K562 (cell line): ENCODE data around the gene CA7. TPM values are rescaled to one million over a fixed set of nuclear protein-coding genes. Genes with fewer than 3 reads are reported as not detected.
A peak's percentile ranks its signal among the peaks of the same experiment; 100 is the strongest.

Experiments
- ARID3A ChIP-seq: IDR thresholded peaks from 2 replicates; pipeline ENCODE4 v1.6.1; 2012; ENCODE audit warnings: low read depth, low read length, improper control_type of control experiment, borderline replicate concordance
- BRF1 ChIP-seq: IDR thresholded peaks from 3 replicates; pipeline ENCODE4 v1.6.1; 2011; ENCODE audit warnings: borderline replicate concordance, mild to moderate bottlenecking; ENCODE audit not compliant: insufficient read length; ENCODE audit errors: extremely low read depth
- CCAR2 ChIP-seq: fragments of 200-400 bp; formaldehyde crosslinking; IDR thresholded peaks from 2 replicates; pipeline ENCODE4 v1.6.1; 2017; ENCODE audit warnings: mild to moderate bottlenecking, low read depth, low read length
- CREB3 ChIP-seq: fragments of 450-650 bp; conservative IDR thresholded peaks from 2 replicates; pipeline ENCODE4 v1.6.1; 2016; ENCODE audit warnings: missing genetic modification characterization, low read depth, mild to moderate bottlenecking, missing compliant biosample characterization, moderate library complexity
- CREM ChIP-seq: IDR thresholded peaks from 2 replicates; pipeline ENCODE4 v1.6.1; 2014; ENCODE audit warnings: antibody characterized with exemption, low read depth
- ELF1 ChIP-seq: fragments of 200-800 bp; sonication (Bioruptor generic); IDR thresholded peaks from 2 replicates; pipeline ENCODE4 v1.6.1; 2016; ENCODE audit warnings: missing genetic modification characterization, missing compliant biosample characterization
- EWSR1 ChIP-seq: fragments of 450-650 bp; IDR thresholded peaks from 2 replicates; pipeline ENCODE4 v1.6.1; 2018; ENCODE audit warnings: borderline replicate concordance, mild to moderate bottlenecking, low read depth, moderate library complexity; ENCODE audit not compliant: partially characterized antibody
- GABPB1 ChIP-seq: sonication (generic); formaldehyde crosslinking; IDR thresholded peaks from 2 replicates; pipeline ENCODE4 v1.8.0; 2022; ENCODE audit warnings: mild to moderate bottlenecking, missing genetic modification reagents
- GATAD2A ChIP-seq: fragments of 450-650 bp; IDR thresholded peaks from 2 replicates; pipeline ENCODE4 v1.6.1; 2017
- MIER1 ChIP-seq: fragments of 450-650 bp; IDR thresholded peaks from 2 replicates; pipeline ENCODE4 v1.6.1; 2016; ENCODE audit warnings: antibody characterized with exemption, mild to moderate bottlenecking, low read depth
- MTA3 ChIP-seq: fragments of 450-650 bp; formaldehyde crosslinking; IDR thresholded peaks from 2 replicates; pipeline ENCODE4 v1.6.1; 2017; ENCODE audit warnings: mild to moderate bottlenecking, borderline replicate concordance
- PHF20 ChIP-seq: fragments of 450-650 bp; IDR thresholded peaks from 2 replicates; pipeline ENCODE4 v1.6.1; 2018; ENCODE audit not compliant: partially characterized antibody
- PML ChIP-seq: IDR thresholded peaks from 2 replicates; pipeline ENCODE4 v1.6.1; 2012; ENCODE audit warnings: low read length, inconsistent platforms
- RBM25 ChIP-seq: fragments of 200-400 bp; formaldehyde crosslinking; IDR thresholded peaks from 2 replicates; pipeline ENCODE4 v1.6.1; 2018; ENCODE audit warnings: low read length, low read depth, moderate library complexity; ENCODE audit not compliant: severe bottlenecking
- SAFB ChIP-seq: fragments of 200-400 bp; formaldehyde crosslinking; IDR thresholded peaks from 2 replicates; pipeline ENCODE4 v1.6.1; 2017; ENCODE audit warnings: low read depth, low read length, borderline replicate concordance
- SMAD4 ChIP-seq: fragments of 250-450 bp; sonication (Bioruptor Pico); conservative IDR thresholded peaks from 2 replicates; pipeline ENCODE4 v1.8.0; 2021; ENCODE audit warnings: inconsistent platforms, mild to moderate bottlenecking, moderate library complexity
- SMARCA5 ChIP-seq: fragments of 450-650 bp; IDR thresholded peaks from 2 replicates; pipeline ENCODE4 v1.6.1; 2016
- SRSF7 ChIP-seq: fragments of 200-400 bp; formaldehyde crosslinking; optimal IDR thresholded peaks from 2 replicates; pipeline ENCODE3; 2017; ENCODE audit warnings: mild to moderate bottlenecking, low read depth, low read length
- TRIM25 ChIP-seq: fragments of 450-650 bp; IDR thresholded peaks from 2 replicates; pipeline ENCODE4 v1.7.0; 2016; ENCODE audit warnings: borderline replicate concordance
- ZNF668 ChIP-seq: fragments of 250-450 bp; sonication (Bioruptor Pico); IDR thresholded peaks from 2 replicates; pipeline ENCODE4 v1.8.0; 2022; ENCODE audit warnings: mild to moderate bottlenecking, inconsistent platforms
- ZSCAN29 ChIP-seq: fragments of 450-650 bp; IDR thresholded peaks from 2 replicates; pipeline ENCODE4 v1.6.1; 2017
- ZZZ3 ChIP-seq: fragments of 450-650 bp; IDR thresholded peaks from 2 replicates; pipeline ENCODE4 v1.6.1; 2016; ENCODE audit warnings: antibody characterized with exemption, mild to moderate bottlenecking, moderate library complexity
- polyA plus RNA-seq, 8 experiments: library from polyadenylated mRNA; depleted of rRNA in 4 of 8; stranded (reverse) in 5 of 8; unstranded in 3 of 8; fragments of >200 nt; fragmentation: Nextera tagmentation in 2 of 8; fragmentation: Illumina TruSeq in 1 of 8; extraction: Ambion mirVana in 2 of 8; extraction: Trizol in 1 of 8; gene quantifications; 2 replicates each; pipeline versions ENCODE4 v1.2.1 to v1.2.3, GENCODE V29; 2011 to 2014; ENCODE audit warnings: inconsistent platforms in 1 of 8, missing spikeins in 1 of 8
- total RNA-seq, 7 experiments: library from RNA; depleted of rRNA in 6 of 7; stranded (reverse); fragments of >200 nt in 6 of 7; fragmentation: Illumina TruSeq in 2 of 7; extraction: Trizol in 2 of 7; gene quantifications; 2 replicates each; pipeline versions ENCODE4 v1.2.1 to v1.2.3, GENCODE V29; 2011 to 2021; ENCODE audit warnings: low replicate concordance in 1 of 7
- TF ChIP-seq, protein P1 (sequence below): sonication (generic); formaldehyde crosslinking; IDR thresholded peaks from 2 replicates; pipeline ENCODE4 v1.8.1; 2023; ENCODE audit warnings: mild to moderate bottlenecking, missing genetic modification reagents

The CA7 gene
- total and polyA plus RNA-seq, 9 of the 15 experiments (the other 6 are each of a cell fraction or from before 2014, with no cell fraction given), result 0.03 to 0.07 (median 0.05) TPM; not detected in 5

DNA sequence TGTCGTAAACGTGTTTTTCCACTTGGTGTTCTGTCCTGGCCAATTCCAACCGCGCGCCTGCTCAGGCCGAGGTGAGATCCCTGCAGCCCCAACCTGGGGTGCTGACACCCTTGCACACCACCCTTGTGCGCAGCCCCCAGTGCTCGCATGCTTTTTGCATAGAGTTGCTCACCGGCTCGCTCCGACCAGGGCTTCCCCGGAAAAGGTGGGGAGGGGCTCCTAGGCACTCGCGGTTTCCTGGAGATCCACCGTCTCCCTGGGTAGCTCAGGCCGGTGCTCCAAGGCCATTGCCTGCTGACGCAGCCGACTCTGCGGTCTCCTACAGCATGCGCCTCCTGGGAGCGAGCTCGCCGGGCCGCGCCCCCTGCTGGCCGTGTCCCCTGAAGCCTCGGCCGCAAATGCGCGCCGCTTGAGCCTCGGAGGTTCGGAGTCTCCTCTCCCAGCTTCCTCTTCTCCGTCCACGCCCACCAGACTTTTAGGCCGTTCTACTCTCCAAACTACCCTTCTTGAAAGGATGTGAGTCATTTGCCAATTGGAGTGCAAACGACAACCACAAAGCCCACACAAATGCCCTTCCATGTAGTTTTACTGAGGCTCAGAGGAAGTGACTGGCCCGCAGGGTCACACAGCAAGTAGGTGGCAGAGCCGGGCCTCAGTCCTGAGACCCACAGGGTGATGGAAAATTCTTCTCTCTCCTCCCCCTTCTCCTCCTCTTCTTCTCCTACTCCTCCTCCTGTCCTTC lies 28.9 kb downstream of the CA7 start (continued):
- TF ChIP-seq TRIM25, result no peak
- peak; percentile 81 for TF ChIP-seq CREM
- TF ChIP-seq SAFB, result no peak
- no peak for TF ChIP-seq ZSCAN29
- peak; percentile 68 for TF ChIP-seq PHF20
- peak; percentile 57; the same call in 1 of the 2 replicates for TF ChIP-seq SMAD4 (CRISPR knock-in tag)
- 0 out of 2 replicates have a peak, but pooled peaks have one; percentile 75 for TF ChIP-seq GATAD2A
- TF ChIP-seq MTA3, result peak; percentile 87
- no peak for TF ChIP-seq ARID3A
- no peak for TF ChIP-seq CCAR2
- no peak for TF ChIP-seq MIER1
- peak; percentile 72; the same call in 1 of the 2 replicates for TF ChIP-seq GABPB1 (CRISPR knock-in tag)
- peak; percentile 87 for TF ChIP-seq SMARCA5
- no peak for TF ChIP-seq ELF1
- no peak for TF ChIP-seq SRSF7
- 0 out of 2 replicates have a peak, but pooled peaks have one; percentile 15 for TF ChIP-seq ZNF668 (CRISPR knock-in tag)
- TF ChIP-seq CREB3, result no peak
- no peak for TF ChIP-seq BRF1
- TF ChIP-seq EWSR1, result no peak
- peak; percentile 63 for TF ChIP-seq RBM25
- peak; percentile 16; the same call in 1 of the 2 replicates for TF ChIP-seq PML
- TF ChIP-seq ZZZ3, result no peak
- TF ChIP-seq, protein P1, sequence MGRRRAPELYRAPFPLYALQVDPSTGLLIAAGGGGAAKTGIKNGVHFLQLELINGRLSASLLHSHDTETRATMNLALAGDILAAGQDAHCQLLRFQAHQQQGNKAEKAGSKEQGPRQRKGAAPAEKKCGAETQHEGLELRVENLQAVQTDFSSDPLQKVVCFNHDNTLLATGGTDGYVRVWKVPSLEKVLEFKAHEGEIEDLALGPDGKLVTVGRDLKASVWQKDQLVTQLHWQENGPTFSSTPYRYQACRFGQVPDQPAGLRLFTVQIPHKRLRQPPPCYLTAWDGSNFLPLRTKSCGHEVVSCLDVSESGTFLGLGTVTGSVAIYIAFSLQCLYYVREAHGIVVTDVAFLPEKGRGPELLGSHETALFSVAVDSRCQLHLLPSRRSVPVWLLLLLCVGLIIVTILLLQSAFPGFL, result no peak
